NCI-H1930 (cell line): ENCODE measurements around the gene MPZL2.

Experiments
- DNase-seq, 2 experiments: peaks; one replicate each; lab custom pipeline; 2025; lab: John Stamatoyannopoulos, UW

Gene MPZL2

GRCh38 chr11:118283037-118283636, 19.0 kb upstream of the MPZL2 start:
- no peak for DNase-seq

GRCh38 chr11:118282606-118283005, 18.5 kb upstream of the MPZL2 start:
- DNase-seq = no peak

- no peak for DNase-seq
Observed at GRCh38 chr11:118281284-118281683, 17.2 kb upstream of the MPZL2 start.

- DNase-seq = no peak
Observed at GRCh38 chr11:118277312-118277711, 13.2 kb upstream of the MPZL2 start.

- no peak for DNase-seq
Observed at GRCh38 chr11:118276422-118276821, 12.3 kb upstream of the MPZL2 start.

- no peak for DNase-seq
Observed at GRCh38 chr11:118275176-118275575, 11.1 kb upstream of the MPZL2 start.

GRCh38 chr11:118274186-118274585, 10.1 kb upstream of the MPZL2 start:
- DNase-seq = no peak

GRCh38 chr11:118272001-118272400, 7.9 kb upstream of the MPZL2 start:
- DNase-seq = no peak

- DNase-seq = no peak
Observed at GRCh38 chr11:118267486-118267885, 3.4 kb upstream of the MPZL2 start.

GRCh38 chr11:118265954-118266353, 1.9 kb upstream of the MPZL2 start:
- no peak for DNase-seq

- DNase-seq = no peak
Observed at GRCh38 chr11:118264569-118265465, 720 bp upstream of the MPZL2 start.

- no peak for DNase-seq
Observed at GRCh38 chr11:118263112-118263511, 985 bp downstream of the MPZL2 start.

GRCh38 chr11:118260353-118260752, 3.7 kb downstream of the MPZL2 start:
- no peak for DNase-seq

GRCh38 chr11:118259138-118259537, 5.0 kb downstream of the MPZL2 start:
- no peak for DNase-seq

- no peak for DNase-seq
Observed at GRCh38 chr11:118258410-118258809, 5.7 kb downstream of the MPZL2 start.

GRCh38 chr11:118252688-118253087, 11.4 kb downstream of the MPZL2 start:
- DNase-seq = no peak

- peak; percentile 86 to 91 for DNase-seq
Observed at GRCh38 chr11:118251858-118252652, 12.0 kb downstream of the MPZL2 start, which contains the start of gene MPZL3. MPZL3 (minus strand) TSS chr11:118252365; CDS start chr11:118252294, 71 bp downstream.

GRCh38 chr11:118247041-118247440, 17.1 kb downstream of the MPZL2 start:
- DNase-seq = no peak

- DNase-seq = no peak
Observed at GRCh38 chr11:118245936-118246562, 18.0 kb downstream of the MPZL2 start.

- no peak for DNase-seq
Observed at GRCh38 chr11:118243993-118244762, 19.9 kb downstream of the MPZL2 start.

GRCh38 chr11:118243161-118243560, 20.9 kb downstream of the MPZL2 start:
- no peak for DNase-seq
